Stomach (tissue), 9 donors: ENCODE data around the gene MAP3K19. TPM values are rescaled to one million over a fixed set of nuclear protein-coding genes. Genes with fewer than 3 reads are reported as not detected.
A peak's percentile ranks its signal among the peaks of the same experiment; 100 is the strongest.

ENCODE experiments used
- DNase-seq, 2 donors: peaks; one replicate each; pipeline versions ENCODE4 v3.0.0 to v3.0.0-alpha.2; 2013 to 2019
- H3K27ac ChIP-seq, 5 donors: fragments of 200-600 bp in 4 of 5; sonication (generic) in 4 of 5; one replicate each; pipeline ENCODE4 v1.5.1; 2013 to 2019; ENCODE audit warnings: mild to moderate bottlenecking in 1 of 5, moderate library complexity in 1 of 5
- H3K27me3 ChIP-seq, 3 donors: fragments of 200-600 bp; sonication (generic); one replicate each; pipeline ENCODE4 v1.5.1; 2017 to 2019; ENCODE audit warnings: mixed run types in 1 of 3
- H3K36me3 ChIP-seq, 4 donors: fragments of 200-600 bp; sonication (generic); 1 replicate in 3 of 4; 2 replicates in 1 of 4; pipeline ENCODE4 v1.5.1; 2016 to 2019
- H3K4me1 ChIP-seq, 4 donors: fragments of 200-600 bp; sonication (generic); one replicate each; pipeline ENCODE4 v1.5.1; 2016 to 2019
- H3K4me3 ChIP-seq, 4 donors: fragments of 200-600 bp; sonication (generic) in 3 of 4; one replicate each; pipeline ENCODE4 v1.5.1; 2016 to 2019; ENCODE audit warnings: mild to moderate bottlenecking in 1 of 4
- H3K9me3 ChIP-seq, 4 donors: fragments of 200-600 bp; sonication (generic); one replicate each; pipeline ENCODE4 v1.5.1; 2016 to 2019
- EP300 ChIP-seq: sonication (generic); formaldehyde crosslinking; IDR thresholded peaks from one replicate; pipeline ENCODE4 v1.6.1; 2017; ENCODE audit warnings: antibody characterized with exemption
- POLR2A ChIP-seq, 4 donors: fragments of 450-650 bp; IDR thresholded peaks; one replicate each; pipeline ENCODE4 v1.6.1; 2016; ENCODE audit warnings: antibody characterized with exemption in 4 of 4, control low read depth in 2 of 4, mild to moderate bottlenecking in 1 of 4, moderate library complexity in 1 of 4
- POLR2AphosphoS5 ChIP-seq, 3 donors: sonication (generic); formaldehyde crosslinking; IDR thresholded peaks; one replicate each; pipeline ENCODE4 v1.6.1; 2016; ENCODE audit warnings: antibody characterized with exemption in 3 of 3
- WGBS, 5 donors: extraction: QIAGEN DNeasy Blood & Tissue Kit in 3 of 5; methylation state at CpG; one replicate each; pipeline versions ENCODE4 v1.1.5 to v1.1.7; 2013 to 2018; 5-methylcytosine and 5-hydroxymethylcytosine counted together
- intact Hi-C: fragments of 100-400 bp; cut with DNase I; formaldehyde crosslinking; loops from one replicate; pipeline ENCODE4 v1.15.1; 2023; ENCODE audit warnings: low total_unique reads
- polyA plus RNA-seq, 3 donors: library from polyadenylated mRNA; stranded (reverse); fragments of 200-250 nt; gene quantifications; one replicate each; pipeline ENCODE4 v1.2.3, GENCODE V29; 2013
- total RNA-seq, 5 donors: library from RNA; depleted of rRNA; stranded (reverse); fragments of >200 nt; gene quantifications; one replicate each; pipeline versions ENCODE4 v1.1.0 to v1.2.3, GENCODE V29; 2014 to 2016
- TF ChIP-seq, protein P1 (sequence below), 7 experiments: fragments of 450-650 bp in 4 of 7; fragments of 200-600 bp in 3 of 7; sonication (generic) in 3 of 7; IDR thresholded peaks; one replicate each; pipeline ENCODE4 v1.5.1; 2016 to 2019; ENCODE audit warnings: antibody characterized with exemption in 7 of 7, control low read depth in 2 of 7, mild to moderate bottlenecking in 1 of 7
- donor health status: healthy with polysubstance abuse.
- donor health status: Bipolar disorder and iron deficiency.
- donor health status: healthy.

The MAP3K19 gene
- total and polyA plus RNA-seq, 8 donors: 1.1 TPM; not detected in 7

DNA sequence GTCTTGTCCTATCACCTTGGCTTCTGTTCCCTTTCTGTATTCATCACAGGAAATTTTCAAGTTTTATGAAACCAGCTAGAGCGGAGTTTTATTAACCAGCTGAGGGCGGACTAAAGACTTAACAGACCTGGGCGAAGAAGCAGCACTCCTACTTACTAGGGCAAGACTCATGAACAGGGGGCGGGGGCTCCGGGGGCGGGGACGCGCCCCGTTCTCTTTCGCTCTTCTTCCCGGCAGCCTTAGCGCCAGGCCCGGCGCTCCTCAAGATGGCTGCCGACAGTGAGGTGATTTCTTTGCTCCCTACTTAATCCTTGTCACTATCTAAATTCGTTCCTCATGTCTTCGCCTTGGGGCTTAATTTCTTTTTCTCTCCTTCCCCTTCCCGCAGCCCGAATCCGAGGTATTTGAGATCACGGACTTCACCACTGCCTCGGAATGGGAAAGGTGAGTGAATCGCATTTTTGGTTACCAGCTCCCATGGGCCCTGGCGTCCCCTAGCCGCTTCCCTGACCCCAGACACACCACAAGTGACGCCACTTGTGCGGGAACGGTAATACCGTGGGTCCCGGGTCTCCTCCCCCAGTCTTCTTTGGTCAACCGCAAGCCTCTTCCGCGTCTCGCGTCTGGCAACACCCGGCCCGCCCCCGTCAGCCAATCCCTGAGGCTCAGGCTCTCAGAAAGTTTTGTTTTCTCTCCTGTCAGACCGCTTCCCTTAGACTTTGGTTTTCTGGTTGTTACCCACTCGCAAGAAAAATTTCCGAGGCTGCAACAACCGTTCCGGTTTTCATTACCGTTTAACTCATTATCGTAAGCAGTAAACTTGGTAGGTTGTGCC is 5.0 kb upstream of the MAP3K19 start, which contains the start of gene RAB3GAP1:
RAB3GAP1 (plus strand) TSS at position 251 of the 835 bp plus-strand sequence; CDS start at position 267, 16 bp downstream.
- no peaks in the 10 kb centered on the region for H3K27me3 ChIP-seq
- H3K4me3 ChIP-seq: peak within 1 kb of the TSS; percentile 58 to 76 (median 70)
- no peaks in the 10 kb centered on the region for H3K9me3 ChIP-seq
- TF ChIP-seq, protein P1, sequence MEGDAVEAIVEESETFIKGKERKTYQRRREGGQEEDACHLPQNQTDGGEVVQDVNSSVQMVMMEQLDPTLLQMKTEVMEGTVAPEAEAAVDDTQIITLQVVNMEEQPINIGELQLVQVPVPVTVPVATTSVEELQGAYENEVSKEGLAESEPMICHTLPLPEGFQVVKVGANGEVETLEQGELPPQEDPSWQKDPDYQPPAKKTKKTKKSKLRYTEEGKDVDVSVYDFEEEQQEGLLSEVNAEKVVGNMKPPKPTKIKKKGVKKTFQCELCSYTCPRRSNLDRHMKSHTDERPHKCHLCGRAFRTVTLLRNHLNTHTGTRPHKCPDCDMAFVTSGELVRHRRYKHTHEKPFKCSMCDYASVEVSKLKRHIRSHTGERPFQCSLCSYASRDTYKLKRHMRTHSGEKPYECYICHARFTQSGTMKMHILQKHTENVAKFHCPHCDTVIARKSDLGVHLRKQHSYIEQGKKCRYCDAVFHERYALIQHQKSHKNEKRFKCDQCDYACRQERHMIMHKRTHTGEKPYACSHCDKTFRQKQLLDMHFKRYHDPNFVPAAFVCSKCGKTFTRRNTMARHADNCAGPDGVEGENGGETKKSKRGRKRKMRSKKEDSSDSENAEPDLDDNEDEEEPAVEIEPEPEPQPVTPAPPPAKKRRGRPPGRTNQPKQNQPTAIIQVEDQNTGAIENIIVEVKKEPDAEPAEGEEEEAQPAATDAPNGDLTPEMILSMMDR (IDR thresholded peaks at IDR 0.05): no peak
- TF ChIP-seq POLR2AphosphoS5 (IDR thresholded peaks at IDR 0.05): peak in 2 of 3 donors; percentile 57 to 73
- no peak for TF ChIP-seq EP300
- no peak for TF ChIP-seq POLR2A (IDR thresholded peaks at IDR 0.05)
- peaks cover 19 to 62% (median 51%) of the 10 kb centered on the region in 4 donors for H3K4me1 ChIP-seq
- H3K36me3 ChIP-seq: no peaks in the 10 kb centered on the region
- 0 to 1% (median 1%) methylated on average over 45 of the region's 45 CpGs for WGBS, 5 donors
- peak within 1 kb of the TSS; percentile 89 to 95 (median 92) for H3K27ac ChIP-seq
- intact Hi-C loops: no loop called here
- DNase-seq: peak; percentile 81 to 95

DNA sequence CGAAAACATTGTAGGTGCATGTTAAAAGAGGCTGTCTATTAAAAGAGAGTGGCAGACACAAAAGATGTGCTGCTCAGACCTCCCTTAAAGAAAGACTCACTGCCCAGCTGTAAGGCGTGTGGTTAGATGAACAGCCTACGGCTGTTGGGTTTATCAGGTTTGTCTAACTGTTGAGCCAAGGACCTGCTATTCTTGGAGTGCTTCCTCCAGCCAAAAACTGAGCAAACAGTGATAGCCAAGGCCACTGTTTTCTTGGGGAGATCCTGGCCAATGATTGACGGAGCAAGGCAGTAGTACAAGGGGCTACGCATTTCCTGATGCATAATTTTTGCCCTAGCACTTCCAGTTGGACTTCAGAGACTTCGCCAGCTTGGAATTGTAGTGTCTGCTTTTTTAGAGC is 3.4 kb upstream of the MAP3K19 start:
- TF ChIP-seq POLR2AphosphoS5 (IDR thresholded peaks at IDR 0.05) (peak in 2 of 3 donors; percentile 32 to 59), POLR2A (IDR thresholded peaks at IDR 0.05) (no peak)
- WGBS, 5 donors: 37 to 65% (median 54%) methylated on average over 6 of the region's 6 CpGs
- peaks cover 19 to 54% (median 44%) of the 10 kb centered on the region in 4 donors for H3K4me1 ChIP-seq
- peak overlapping the region in 2 of 5 donors; percentile 22 to 55 for H3K27ac ChIP-seq
- H3K4me3 ChIP-seq: no peak overlapping the region
- H3K36me3 ChIP-seq: no peaks in the 10 kb centered on the region
- DNase-seq: peak; percentile 20 to 48
- no peaks in the 10 kb centered on the region for H3K9me3 ChIP-seq
- H3K27me3 ChIP-seq: no peaks in the 10 kb centered on the region
- intact Hi-C loops: no loop called here

DNA sequence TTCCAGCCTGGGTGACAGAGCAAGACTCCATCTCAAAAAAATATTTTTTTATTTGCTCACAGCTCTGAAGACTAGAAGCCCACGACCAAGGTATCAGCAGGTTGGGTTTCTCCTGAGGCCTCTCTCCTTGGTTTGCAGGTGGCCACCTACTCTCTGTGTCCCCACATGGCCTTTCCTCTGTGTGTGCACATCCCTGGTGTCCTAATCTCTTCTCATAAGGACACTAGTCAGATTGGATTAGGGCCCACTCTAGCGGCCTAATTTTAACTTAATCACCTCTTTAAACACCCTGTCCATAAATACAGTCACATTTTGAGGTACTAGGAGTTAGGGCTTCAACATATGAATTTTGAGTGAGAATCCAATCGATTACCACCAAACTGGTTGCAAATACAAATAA is 2.9 kb upstream of the MAP3K19 start:
- no peaks in the 10 kb centered on the region for H3K36me3 ChIP-seq
- H3K27me3 ChIP-seq: no peaks in the 10 kb centered on the region
- intact Hi-C loops: no loop called here
- no peak overlapping the region for H3K4me3 ChIP-seq
- H3K9me3 ChIP-seq: no peaks in the 10 kb centered on the region
- 41 to 67% (median 52%) methylated on average over 3 of the region's 3 CpGs for whole genome bisulfite sequencing, 5 donors
- peaks cover 19 to 49% (median 41%) of the 10 kb centered on the region in 4 donors for H3K4me1 ChIP-seq
- no peak for DNase-seq
- TF ChIP-seq POLR2A (IDR thresholded peaks at IDR 0.05) (no peak), EP300 (no peak), POLR2AphosphoS5 (IDR thresholded peaks at IDR 0.05) (no peak)
- TF ChIP-seq, protein P1 (IDR thresholded peaks at IDR 0.05): no peak
- H3K27ac ChIP-seq: peak overlapping the region in 3 of 5 donors; percentile 22 to 34 (median 24)

DNA sequence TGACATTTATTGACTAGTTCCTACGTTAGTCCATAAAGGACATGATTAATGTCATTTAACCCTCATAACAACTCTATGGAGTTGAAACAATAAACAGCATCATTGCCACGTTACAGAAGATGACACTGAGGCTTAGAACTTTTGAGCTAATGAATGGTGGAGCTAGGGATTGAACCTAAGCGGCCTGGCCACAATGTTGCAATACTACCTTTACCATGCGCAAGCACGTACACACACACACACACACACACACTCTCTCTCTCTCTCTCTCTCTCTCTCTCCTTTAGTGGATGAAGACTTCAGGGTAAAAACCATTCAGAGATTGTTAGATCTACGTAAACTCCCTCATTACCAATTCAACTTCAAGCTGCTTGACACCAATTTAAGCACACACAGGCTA is 875 bp upstream of the MAP3K19 start:
- no peak for DNase-seq
- intact Hi-C loops: no loop called here
- no peaks in the 10 kb centered on the region for H3K27me3 ChIP-seq
- no peaks in the 10 kb centered on the region for H3K9me3 ChIP-seq
- no peaks in the 10 kb centered on the region for H3K36me3 ChIP-seq
- no peak overlapping the region for H3K4me3 ChIP-seq
- TF ChIP-seq, protein P1 (IDR thresholded peaks at IDR 0.05): no peak
- TF ChIP-seq POLR2A (IDR thresholded peaks at IDR 0.05): no peak
- H3K4me1 ChIP-seq: peaks cover under 1 to 29% (median 22%) of the 10 kb centered on the region in 4 donors
- H3K27ac ChIP-seq: no peak overlapping the region
- WGBS, 5 donors: 71 to 88% (median 84%) methylated on average over 6 of the region's 6 CpGs

DNA sequence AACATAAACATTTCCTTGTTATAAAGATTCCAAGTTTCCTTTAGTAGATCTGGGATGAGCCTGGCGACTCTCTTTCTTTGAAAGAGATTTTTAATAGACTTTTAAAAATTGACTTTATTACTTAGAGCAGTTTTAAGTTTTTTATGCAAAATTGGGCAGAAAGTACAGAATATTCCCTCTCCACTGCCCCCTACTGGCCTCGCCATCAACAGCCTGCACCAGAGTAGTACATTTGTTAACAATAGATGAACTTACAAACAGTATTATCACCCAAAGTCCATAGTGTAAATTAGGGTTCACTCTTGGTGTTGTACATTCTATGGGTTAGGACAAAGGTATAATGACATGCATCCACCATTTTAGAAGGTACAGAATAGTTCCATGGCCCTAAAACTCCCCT is 3.9 kb downstream of the MAP3K19 start:
- 59 to 75% (median 66%) methylated on average over 2 of the region's 2 CpGs for WGBS, 5 donors
- no peak for DNase-seq
- no peaks in the 10 kb centered on the region for H3K4me1 ChIP-seq
- H3K27ac ChIP-seq: no peak overlapping the region
- TF ChIP-seq POLR2A (IDR thresholded peaks at IDR 0.05) (no peak), EP300 (no peak), POLR2AphosphoS5 (IDR thresholded peaks at IDR 0.05) (no peak)
- TF ChIP-seq, protein P1 (IDR thresholded peaks at IDR 0.05): no peak
- H3K27me3 ChIP-seq: peaks cover 0 to 5% (median 0%) of the 10 kb centered on the region in 3 donors
- H3K9me3 ChIP-seq: no peaks in the 10 kb centered on the region
- intact Hi-C loops: no loop called here
- no peaks in the 10 kb centered on the region for H3K36me3 ChIP-seq
- no peak overlapping the region for H3K4me3 ChIP-seq
